NCI-H187 (cell line): ENCODE measurements around the gene BHLHA9.

Experiments used
- DNase-seq, 2 experiments: peaks; one replicate each; lab custom pipeline; 2025; lab: John Stamatoyannopoulos, UW

Gene BHLHA9

DNA sequence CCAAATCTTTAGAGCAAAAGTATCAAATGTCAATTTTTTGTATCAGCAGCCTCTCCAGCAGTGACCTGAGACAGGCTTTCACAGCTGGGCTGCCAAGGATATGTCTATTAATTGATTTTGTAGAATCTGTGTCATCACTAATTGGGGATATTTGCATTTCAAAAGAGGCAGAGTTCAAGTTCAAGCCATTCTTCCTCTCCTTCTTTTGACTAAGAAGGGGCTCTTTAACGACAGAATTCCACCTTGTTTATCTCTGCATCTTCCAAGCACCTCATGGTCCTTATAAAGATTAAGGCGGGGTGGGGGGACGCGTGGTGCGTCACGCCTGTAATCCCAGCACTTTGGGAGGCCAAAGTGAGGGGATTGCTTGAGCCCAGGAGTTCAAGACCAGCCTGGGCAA lies 15.2 kb upstream of the BHLHA9 start:
- no peak for DNase-seq

DNA sequence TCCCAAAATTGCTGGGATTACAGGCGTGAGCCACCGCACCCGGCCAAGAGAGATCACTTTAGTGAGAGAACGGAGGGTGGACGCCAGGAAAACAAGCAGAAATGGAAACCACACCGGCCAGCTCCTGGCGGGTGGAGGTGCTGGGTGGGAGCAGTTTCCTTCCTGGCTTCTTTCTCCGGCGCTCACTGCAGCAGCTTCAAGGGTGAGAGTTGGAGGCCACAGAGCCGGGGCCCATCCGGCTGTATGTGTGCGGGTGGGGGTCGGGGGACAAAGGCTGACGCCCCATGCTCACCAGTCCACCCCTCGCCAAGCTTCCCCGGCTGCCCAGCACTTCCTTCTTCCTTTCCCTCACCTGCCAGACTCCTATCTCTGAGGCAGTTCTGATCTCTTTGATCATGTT lies 13.5 kb upstream of the BHLHA9 start:
- DNase-seq: no peak

DNA sequence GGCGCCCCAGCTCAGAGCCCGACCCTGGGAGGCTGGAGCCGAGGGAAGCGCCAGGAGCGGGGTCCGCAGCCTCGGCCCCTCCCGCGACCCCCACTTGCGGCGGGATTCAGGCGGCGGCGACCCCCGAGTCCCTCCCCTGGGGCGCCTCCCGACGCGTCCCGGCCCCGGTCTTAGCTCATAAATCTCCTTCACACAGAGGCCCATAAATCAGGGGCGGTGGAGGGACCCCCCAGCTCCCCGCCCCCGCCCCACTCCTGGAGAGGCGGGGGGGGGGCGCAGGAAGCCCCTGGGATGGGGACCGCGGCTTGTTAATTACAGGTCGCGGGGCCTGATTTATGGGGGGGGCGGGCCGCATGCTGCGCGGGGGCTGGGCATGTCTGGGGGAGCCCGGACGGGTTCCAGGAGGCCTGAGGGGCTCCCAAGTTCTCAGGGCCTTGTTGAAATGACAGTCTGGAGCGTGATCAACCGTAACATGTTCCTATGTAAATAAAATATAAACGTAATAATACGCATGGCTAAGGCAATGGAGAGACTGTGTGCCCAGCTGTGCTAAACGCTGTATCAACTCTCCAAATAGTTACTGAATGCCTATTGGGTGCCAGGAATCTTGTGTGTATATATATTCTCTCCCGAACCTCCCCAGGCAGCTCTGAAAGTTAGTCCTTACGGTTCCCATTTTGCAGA lies 10.0 kb upstream of the BHLHA9 start:
- no peak for DNase-seq

DNA sequence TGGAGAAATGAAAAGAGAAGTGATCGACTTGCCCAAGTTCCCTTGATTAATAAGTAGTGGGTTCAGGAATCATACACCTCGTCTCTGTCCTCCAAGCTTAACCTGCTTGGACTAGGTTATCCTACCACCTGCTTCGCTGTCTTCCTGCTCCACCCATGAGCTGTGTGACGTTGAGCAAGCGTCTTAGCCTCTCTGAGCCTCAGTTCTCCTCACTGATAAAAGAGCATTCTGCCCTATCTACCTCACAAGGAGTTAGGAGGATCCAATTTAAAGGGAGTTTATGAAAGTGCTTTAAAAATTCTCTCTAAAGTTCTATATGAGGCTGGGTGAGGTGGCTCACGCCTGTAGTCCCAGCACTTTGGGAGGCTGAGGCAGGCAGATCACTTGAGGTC lies 9.5 kb upstream of the BHLHA9 start:
- no peak for DNase-seq

DNA sequence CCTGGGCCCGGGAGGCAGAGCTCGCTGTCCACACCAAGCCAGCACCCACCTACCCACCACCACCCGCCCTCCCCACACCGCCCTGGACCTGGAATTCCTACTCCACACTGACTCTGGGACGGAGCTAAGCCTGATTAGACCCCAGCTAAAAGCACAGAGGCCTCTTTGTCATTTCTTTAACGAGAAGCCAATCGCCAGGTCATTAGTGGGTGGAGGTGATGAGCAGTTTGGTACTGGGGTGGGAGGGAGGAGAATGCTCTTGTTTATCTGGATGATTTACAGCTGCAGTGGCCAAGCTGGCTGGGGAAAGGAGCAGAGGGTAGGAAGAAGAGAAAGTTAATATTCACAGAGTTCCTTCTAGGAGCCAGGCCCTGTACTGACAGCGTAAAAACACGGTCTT lies 6.0 kb upstream of the BHLHA9 start:
- DNase-seq: no peak

DNA sequence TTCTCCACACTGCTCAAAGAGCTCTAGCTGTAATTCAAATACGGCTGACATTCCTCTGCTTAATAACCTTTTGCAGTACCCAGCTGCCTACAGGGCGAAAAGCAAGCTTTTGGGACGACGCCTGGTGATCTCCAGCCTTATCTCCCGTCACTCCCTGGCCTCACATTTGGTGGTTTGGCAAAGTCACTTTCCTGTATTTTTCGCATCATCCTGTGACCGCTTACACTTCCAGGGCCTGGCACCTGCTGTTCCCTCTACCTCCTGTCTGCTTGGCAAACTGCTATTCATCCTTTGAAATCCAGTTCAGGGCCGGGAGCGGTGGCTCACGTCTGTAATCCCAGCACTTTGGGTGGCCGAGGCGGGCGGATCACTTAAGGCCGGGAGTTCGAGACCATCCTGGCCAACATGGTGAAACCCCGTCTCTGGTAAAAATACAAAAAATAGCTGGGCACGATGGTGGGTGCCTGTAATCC lies 2.7 kb upstream of the BHLHA9 start:
- DNase-seq: no peak

DNA sequence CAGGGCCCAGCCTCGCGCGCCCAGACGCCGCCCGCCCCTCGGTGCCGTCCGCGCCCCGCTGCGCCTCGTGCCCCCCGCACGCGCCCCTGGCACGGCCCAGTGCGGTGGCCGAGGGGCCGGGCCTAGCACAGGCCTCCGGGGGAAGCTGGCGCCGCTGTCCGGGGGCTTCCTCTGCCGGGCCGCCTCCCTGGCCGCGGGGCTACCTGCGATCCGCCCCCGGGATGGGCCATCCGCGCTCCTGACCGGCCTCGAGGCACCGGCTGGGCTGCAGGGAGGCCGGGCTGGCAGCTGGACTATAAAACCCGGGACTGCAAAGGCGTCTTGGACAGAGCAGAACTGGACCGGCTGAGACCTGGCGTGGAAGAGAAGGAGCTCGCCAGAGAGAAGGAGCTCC lies 783 bp downstream of the BHLHA9 start:
- DNase-seq: no peak

DNA sequence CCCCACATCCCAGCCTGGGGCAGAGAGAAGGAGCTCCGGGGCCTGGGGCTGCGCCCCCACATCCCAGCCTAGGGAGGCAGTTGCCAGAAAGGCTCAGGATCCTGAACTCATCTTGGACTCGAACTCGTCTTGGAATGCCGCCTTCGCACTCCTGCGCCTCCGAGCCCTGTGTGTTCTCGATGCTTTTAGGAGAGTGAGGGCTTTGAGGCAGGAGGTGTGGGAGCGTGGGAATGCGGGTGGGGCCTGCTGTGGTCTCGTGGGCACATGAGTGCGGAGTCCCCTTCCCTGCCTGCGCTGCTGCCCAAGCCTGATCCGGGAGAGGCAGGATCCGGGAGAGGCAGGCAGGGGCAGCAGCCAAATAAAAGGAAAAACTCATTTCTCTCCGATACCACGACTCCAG lies 1.2 kb downstream of the BHLHA9 start:
- no peak for DNase-seq

DNA sequence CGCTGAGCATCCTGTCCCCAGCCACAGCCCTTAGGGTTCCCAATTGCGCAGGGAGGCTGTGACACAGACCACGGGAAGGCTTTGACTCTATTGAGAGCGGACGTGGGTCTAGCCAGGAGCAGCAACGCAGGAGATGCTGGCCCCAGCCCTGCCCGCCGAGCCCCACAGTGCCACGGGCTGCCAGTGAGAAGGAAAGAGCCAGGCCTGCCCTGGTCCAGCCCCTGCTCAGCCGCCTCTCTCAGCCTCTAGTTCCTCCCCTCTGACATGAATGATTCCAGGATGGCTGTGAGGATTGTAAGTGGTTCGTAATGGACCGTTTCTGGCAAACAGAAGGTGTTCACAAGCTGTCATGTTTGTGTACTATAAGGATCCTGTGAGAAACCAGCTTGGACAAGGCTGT lies 2.5 kb downstream of the BHLHA9 start:
- no peak for DNase-seq

DNA sequence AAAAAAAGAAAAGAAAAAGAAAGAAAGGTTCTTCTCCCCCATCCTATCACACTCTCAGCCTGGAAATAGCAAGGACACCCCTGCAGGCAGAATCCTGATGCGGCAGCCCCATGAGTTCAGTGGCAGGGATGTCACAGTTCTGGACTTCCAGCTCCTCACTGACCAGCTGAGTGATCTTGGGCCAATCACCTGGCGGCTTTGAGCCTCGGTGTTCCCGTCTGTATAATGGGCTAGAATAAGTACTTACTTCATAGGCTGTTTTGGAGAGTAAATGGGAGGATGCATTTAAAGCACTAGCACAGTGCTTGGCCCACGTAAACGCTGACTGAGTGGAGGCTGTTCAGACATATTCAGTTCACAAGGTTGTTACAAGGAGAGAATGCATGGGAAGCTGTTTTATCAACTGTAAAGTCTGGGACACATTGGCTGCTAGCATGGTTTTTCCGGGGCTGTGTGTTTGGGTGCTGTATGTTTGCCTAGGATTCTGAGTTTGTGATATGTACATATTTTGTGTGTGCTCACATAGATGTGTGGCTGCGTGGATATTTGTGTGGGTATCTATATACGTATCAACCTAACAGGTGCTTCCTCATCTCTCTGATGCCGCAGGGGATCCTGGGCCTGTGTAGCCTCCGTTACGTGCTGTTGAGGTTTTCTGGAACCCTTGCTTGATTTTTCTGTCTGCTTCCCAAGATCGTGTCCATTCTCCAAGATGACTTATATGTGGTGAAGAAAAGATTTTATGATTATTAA lies 3.4 kb downstream of the BHLHA9 start:
- DNase-seq: no peak

DNA sequence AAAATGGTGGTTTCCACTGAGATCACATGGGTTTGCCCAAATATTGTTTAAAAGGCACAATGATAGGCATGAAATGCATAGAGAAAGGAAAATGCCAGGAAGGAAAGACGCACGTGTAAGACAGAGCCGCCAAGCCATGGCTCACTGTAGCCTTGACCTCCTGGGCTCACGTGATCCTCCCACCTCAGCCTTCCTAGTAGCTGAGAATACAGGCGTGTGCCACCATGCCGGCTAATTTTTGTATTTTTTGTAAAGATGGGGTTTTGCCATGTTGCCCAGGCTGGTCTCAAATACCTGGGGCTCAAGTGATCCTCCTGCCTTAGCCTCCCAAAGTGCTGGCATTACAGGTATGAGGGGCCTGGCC lies 4.0 kb downstream of the BHLHA9 start:
- DNase-seq: no peak

DNA sequence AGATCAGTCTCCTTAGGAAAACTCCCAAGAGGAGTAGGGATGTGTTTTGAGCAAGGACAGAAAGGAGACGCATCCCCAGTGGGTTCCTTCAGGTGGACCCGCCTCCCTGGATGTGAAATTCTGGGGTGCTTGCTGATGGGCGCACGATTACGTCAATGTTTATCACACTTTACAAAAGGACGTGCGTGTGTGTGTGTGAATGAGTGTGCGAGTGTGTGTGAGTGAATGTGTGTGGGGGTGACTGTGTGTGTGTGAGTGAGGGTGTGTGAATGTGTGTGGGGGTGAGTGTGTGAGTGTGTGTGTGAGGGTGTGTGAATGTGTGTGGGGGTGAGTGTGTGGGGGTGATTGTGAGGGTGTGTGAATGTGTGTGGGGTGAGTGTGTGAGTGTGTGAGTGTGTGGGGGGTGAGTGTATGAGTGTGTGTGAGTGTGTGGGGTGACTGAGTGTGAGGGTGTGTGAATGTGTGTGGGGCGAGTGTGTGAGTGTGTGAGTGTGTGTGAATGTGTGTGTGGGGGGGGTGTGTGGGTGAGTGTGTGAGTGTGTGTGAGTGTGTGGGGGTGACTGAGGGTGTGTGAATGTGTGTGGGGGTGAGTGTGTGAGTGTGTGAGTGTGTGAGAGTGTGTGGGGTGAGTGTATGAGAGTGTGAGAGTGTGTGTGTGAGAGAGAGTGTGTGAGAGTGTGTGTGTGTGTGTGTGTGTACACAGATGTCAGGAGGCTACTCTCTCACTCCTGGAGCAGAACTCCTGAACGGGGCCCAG lies 5.1 kb downstream of the BHLHA9 start:
- DNase-seq: no peak

DNA sequence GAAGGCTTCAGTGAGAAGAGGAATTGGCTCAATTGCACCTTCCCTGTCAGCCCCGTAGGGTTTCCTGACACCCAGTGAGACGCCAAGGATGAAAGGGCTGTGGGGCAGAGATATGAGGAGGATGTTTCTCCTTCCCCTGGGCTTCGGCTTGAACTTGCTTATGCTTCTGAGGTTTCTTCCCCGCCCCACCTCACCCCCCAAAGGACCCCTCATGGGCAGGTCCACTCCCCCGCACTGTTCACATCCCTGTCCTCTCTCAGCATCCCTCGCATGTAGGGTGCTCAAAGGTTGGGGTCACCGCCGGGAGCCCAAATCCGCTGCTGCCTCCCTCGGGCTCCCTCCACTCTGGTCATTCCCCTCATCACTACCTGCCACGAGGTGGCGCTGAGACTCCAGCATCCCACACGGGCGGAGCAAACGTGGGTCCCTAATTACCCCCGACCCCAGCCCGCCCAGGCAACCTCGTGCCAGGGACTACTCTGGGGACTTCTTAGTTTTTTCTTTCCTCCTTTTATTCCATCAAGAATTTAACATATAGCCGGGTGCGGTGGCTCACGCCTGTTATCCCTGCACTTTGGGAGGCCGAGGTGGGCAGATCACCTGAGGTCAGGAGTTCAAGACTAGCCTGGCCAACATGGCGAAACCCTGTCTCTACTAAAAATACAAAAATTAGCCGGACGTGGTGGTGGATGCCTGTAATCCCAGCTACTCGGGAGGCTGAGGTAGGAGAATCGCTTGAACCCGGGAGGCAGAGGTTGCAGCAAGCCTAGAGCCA lies 5.9 kb downstream of the BHLHA9 start:
- DNase-seq: no peak

DNA sequence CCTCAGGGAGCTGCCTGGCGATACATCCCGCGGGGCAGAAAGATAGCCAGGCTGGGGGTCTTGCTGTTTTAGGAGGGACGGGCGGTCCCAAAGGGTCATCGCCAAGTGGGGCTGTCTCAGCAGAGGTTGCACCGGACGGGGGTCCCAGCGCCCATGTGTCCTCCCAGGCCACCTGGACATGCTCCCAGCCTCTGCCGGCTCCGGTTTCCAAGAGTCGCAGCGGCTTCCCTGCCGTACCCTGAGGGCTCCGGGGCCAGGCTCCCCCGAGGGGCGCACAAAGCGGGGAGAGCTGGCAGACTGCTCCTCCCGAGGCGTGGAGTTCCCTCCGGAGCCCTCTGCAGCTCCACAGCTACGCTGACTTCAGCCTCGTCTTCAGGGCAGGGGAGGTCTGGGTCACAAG lies 10.4 kb downstream of the BHLHA9 start:
- no peak for DNase-seq

DNA sequence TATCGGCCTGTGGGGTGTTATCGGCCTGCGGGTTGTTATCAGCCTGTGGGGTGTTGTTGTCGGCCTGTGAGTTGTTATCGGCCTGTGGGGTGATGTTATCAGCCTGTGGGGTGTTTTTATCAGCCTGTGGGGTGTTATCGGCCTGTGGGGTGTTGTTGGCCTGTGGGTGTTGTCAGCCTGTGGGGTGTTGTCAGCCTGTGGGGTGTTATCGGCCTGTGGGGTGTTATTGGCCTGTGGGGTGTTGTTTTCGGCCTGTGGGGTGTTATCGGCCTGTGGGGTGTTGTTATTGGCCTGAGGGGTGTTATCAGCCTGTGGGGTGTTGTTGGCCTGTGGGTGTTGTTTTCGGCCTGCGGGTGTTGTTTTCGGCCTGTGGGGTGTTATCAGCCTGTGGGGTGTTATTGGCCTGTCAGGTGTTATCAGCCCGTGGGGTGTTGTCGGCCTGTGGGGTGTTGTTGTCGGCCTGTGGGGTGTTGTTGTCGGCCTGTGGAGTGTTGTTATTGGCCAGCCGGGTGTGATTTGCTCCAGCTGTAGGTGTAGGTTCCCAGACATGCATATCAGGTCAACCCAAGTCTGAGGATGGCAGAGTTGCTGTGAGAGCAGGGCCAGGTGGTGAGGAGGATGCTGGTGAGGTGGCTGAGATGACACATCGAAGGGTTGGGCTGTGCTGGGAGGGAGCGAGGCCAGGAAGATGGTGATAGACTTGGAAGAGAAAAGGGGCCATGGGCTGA lies 16.3 kb downstream of the BHLHA9 start:
- DNase-seq: no peak

DNA sequence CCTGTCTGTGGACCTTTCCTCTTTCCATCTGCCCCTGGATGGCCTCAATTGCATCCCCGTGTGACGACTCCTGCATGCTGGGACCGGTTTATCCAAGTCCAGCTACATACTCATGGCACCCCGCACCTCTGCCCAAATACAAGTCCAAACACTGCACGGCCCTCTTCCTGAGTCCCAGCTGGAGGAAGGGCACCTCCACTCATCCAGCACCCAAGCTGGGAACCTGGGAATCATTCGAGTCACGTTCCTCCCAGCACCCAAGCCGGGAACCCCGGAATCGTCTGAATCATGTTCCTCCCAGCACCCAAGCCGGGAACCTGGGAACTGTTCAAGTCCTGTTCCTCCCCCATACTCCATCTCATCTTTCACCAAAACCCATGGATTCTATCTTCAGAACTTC lies 19.5 kb downstream of the BHLHA9 start:
- no peak for DNase-seq

DNA sequence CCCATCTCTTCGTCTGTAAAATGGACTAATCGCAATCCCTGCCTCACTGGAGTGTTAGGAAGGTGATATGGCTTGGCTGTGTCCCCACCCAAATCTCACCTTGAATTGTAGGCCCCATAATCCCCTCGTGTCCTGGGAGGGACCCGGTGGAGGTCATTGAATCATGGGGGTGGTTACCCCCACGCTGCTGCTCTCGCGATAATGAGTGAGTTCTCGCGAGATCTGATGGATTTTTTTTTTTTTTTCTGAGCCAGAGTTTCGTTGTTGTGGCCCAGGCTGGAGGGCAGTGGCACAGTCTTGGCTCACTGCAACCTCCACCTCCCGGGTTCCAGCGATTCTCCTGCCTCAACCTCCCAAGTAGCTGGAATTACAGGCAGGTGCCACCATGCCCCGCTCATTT lies 20.4 kb downstream of the BHLHA9 start:
- DNase-seq: no peak

DNA sequence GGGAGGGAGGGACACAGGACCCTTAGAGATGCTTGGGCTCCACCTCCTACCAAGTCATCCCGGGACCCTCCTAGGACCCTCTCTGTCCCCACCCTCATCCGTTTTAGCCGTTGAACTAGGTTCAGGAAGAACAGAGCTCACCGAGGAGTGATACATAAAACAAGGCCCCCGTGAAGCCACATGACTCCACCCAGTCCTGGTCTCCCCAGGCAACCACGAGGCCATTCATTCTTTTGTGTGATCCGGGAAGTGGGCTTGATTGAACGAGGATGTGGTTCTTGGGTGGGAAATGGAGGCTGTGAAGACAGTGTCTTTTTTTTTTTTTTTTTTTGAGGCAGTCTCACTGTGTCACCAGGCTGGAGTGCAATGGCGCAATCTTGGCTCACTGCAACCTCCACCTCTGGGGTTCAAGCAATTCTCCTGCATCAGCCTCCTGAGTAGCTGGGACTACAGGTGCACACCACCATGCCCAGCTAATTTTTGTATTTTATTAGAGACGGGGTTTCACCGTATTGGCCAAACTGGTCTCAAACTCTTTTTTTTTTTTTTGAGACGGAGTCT lies 24.0 kb downstream of the BHLHA9 start:
- DNase-seq: no peak

DNA sequence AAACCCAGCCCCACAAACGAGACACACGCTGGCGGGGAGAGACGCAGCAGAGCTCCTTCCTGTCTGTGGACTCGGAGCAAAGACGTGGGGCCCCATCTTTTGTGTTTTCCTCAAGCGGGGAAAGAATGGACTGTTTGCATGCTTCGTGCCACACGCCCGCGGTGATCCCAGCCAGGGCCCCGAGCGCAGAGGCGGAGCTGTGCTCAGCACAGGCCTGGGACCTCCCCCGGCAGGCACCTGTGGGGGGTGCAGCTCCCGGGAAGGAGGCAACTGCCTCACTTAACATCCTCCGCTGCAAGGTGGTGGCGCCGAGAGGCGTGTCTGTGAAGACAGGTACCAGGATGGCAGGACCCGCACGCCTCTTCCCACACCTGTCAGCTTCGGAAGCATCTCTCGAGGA lies 28.4 kb downstream of the BHLHA9 start:
- no peak for DNase-seq

DNA sequence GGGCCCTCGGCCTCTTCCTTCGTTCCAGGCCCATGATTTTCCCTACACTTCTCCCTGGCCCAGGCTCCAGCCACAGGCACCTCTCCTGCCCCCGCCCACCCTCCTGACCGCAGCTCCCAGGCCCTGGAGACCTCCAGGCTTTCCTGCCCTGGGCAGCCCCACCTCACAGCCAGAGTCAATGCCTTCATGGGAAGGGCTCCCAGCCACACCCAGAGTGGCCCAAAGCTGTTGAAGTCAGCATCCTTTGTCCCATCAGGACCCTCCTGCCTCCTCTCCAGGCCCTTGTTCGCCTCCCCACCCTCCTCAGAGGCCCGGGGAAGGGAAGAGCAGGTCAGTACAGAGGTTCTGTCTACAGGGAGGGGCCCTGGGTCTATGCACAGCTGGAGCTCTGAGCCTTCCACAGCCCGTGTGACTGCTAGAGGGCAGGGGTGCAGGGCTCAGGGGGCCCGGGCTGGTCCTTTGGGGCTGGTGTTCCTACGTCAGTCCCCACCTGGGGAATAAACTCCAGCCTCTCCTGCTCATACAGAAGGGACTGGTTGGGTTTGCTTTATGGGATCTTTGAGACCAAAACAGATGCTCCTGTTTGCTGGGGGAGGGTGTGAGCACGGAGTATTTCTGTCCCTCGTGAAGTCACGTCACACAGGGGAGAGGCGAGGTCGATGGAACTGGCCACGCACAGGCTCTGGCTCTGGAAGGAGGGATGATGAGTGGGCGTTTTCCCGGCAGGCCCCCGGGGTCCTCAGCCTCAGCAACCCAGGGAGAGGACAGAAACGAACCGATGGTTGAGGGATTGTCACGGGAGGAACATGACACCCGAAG lies 29.5 kb downstream of the BHLHA9 start:
- no peak for DNase-seq
